HepG2 (cell line): Measurements from ENCODE around the gene WNT7A. TPM values are rescaled to one million over a fixed set of nuclear protein-coding genes. Genes with fewer than 3 reads are reported as not detected.

ENCODE experiments used
- ATAC-seq: fragments of 200-7000 bp; cut with Tn5 transposase; 3 replicates; pipeline ENCODE4 v1.9.1; 2020; ENCODE audit warnings: mild to moderate bottlenecking, moderate library complexity
- BruUV-seq: library from RNA; stranded (reverse); fragments of 400-500 nt; replicated peaks from 2 replicates; lab custom pipeline; 2021; lab: Mats Ljungman, UMichigan
- CTCF ChIA-PET: fragments of 300-600 bp; formaldehyde crosslinking; extraction: SDS; loops from one replicate; lab custom pipeline; 2021; ENCODE audit warnings: low total read pairs, inconsistent platforms, low intra/inter-chr PET ratio; lab: Yijun Ruan, JAX
- POLR2A ChIA-PET: fragments of 350-600 bp; sonication (Branson Sonifier 250); formaldehyde crosslinking; loops from one replicate; lab custom pipeline; 2020; ENCODE audit warnings: antibody characterized with exemption, inconsistent platforms; lab: Yijun Ruan, JAX
- DNase-seq: peaks from one replicate; pipeline ENCODE4 v3.0.0-alpha.2; 2015; ENCODE audit warnings: low spot score
- FAIRE-seq: peaks from 3 replicates; lab custom pipeline; 2011; peaks lifted over from hg19 to GRCh38; lab: Jason Lieb, UNC
- H2AFZ ChIP-seq: one replicate; pipeline ENCODE4 v1.6.1; 2011; ENCODE audit warnings: low read length, inconsistent platforms
- H3K27ac ChIP-seq: fragments of 300-600 bp; 3 replicates; pipeline ENCODE4 v1.8.0; 2011; ENCODE audit warnings: mixed run types, mild to moderate bottlenecking, mixed read lengths, low read length, inconsistent platforms; ENCODE audit not compliant: insufficient read depth; ENCODE audit errors: extremely low read length
- H3K27me3 ChIP-seq, 2 experiments: fragments of 200-600 bp in 1 of 2; 2 replicates in 1 of 2; 3 replicates in 1 of 2; pipeline versions ENCODE4 v1.6.0 to v1.8.0; 2011; ENCODE audit warnings: low read length in 2 of 2, mild to moderate bottlenecking in 2 of 2, moderate library complexity in 2 of 2, inconsistent platforms in 1 of 2; ENCODE audit not compliant: insufficient read depth in 2 of 2, control insufficient read depth in 1 of 2
- H3K36me3 ChIP-seq, 2 experiments: fragments of 200-600 bp in 1 of 2; replicated peaks in 1 of 2; 2 replicates in 1 of 2; 3 replicates in 1 of 2; pipeline versions ENCODE4 v1.5.1 to v1.8.0; 2011; ENCODE audit warnings: low read length in 2 of 2, inconsistent platforms in 1 of 2; ENCODE audit not compliant: insufficient read depth in 2 of 2, control insufficient read depth in 1 of 2
- H3K4me1 ChIP-seq: 2 replicates; pipeline ENCODE4 v1.5.1; 2012; ENCODE audit warnings: low read length, inconsistent platforms; ENCODE audit not compliant: insufficient read depth
- H3K4me2 ChIP-seq: 2 replicates; pipeline ENCODE4 v1.6.0; 2011; ENCODE audit warnings: low read depth, low read length, inconsistent platforms
- H3K4me3 ChIP-seq, 3 experiments: fragments of 200-600 bp in 1 of 3; sonication (generic), shearing (Covaris generic) in 1 of 3; replicated peaks in 1 of 3; 2 replicates each; pipeline ENCODE4 v1.5.1; 2011 to 2016; ENCODE audit warnings: low read length in 3 of 3, inconsistent platforms in 2 of 3, low read depth in 2 of 3, mild to moderate bottlenecking in 2 of 3, control low read depth in 1 of 3, mixed read lengths in 1 of 3; ENCODE audit not compliant: insufficient read depth in 1 of 3
- H3K79me2 ChIP-seq: one replicate; pipeline ENCODE4 v1.6.1; 2011; ENCODE audit warnings: low read length, inconsistent platforms; ENCODE audit not compliant: insufficient read depth
- H3K9ac ChIP-seq: 2 replicates; pipeline ENCODE4 v1.6.0; 2011; ENCODE audit warnings: mild to moderate bottlenecking, low read depth, low read length, inconsistent platforms; ENCODE audit not compliant: insufficient read depth
- H3K9me3 ChIP-seq: 2 replicates; pipeline ENCODE4 v1.5.1; 2012; ENCODE audit warnings: mild to moderate bottlenecking, low read length
- H4K20me1 ChIP-seq: 2 replicates; pipeline ENCODE4 v1.6.0; 2011; ENCODE audit warnings: inconsistent platforms, mild to moderate bottlenecking, low read length, moderate library complexity; ENCODE audit not compliant: insufficient read depth
- ARNTL ChIP-seq: sonication (generic); formaldehyde crosslinking; IDR thresholded peaks from 2 replicates; pipeline ENCODE4 v1.4.0; 2020; ENCODE audit warnings: mild to moderate bottlenecking, missing genetic modification reagents
- MED1 ChIP-seq: sonication (generic); formaldehyde crosslinking; IDR thresholded peaks from 2 replicates; pipeline ENCODE4 v1.4.0; 2020; ENCODE audit warnings: missing genetic modification reagents
- MIER2 ChIP-seq: IDR thresholded peaks from 2 replicates; pipeline ENCODE4 v1.6.1; 2016; ENCODE audit warnings: missing biosample characterization, missing genetic modification reagents
- SMAD1 ChIP-seq: sonication (generic); formaldehyde crosslinking; IDR thresholded peaks from 2 replicates; pipeline ENCODE4 v1.4.0; 2020; ENCODE audit warnings: missing genetic modification reagents, low read depth, mild to moderate bottlenecking, borderline replicate concordance
- ZNF607 ChIP-seq: sonication (generic); formaldehyde crosslinking; IDR thresholded peaks from 2 replicates; pipeline ENCODE4 v1.5.1; 2020; ENCODE audit warnings: missing genetic modification reagents, mild to moderate bottlenecking, borderline replicate concordance
- ZNF781 ChIP-seq: sonication (generic); formaldehyde crosslinking; IDR thresholded peaks from 2 replicates; pipeline ENCODE4 v1.5.1; 2020; ENCODE audit warnings: borderline replicate concordance, mild to moderate bottlenecking, missing genetic modification reagents; ENCODE audit errors: not compliant biosample characterization
- WGBS: methylation state at CpG from one replicate; pipeline ENCODE4 v1.1.6; 2017; ENCODE audit warnings: low lambda C conversion rate; 5-methylcytosine and 5-hydroxymethylcytosine counted together
- in situ Hi-C: cut with HindIII; loops from 2 replicates; pipeline ENCODE4 v1.10.0; 2017; ENCODE audit warnings: low pct_unique_long_range_greater_than_20kb; ENCODE audit not compliant: extremely low pct_ligation_motif_present
- intact Hi-C: fragments of 100-400 bp; cut with micrococcal nuclease; formaldehyde crosslinking; loops from one replicate; pipeline ENCODE4 v1.10.0; 2022; ENCODE audit not compliant: unreplicated experiment
- polyA plus RNA-seq, 8 experiments: library from polyadenylated mRNA; depleted of rRNA in 3 of 8; stranded (reverse) in 7 of 8; unstranded in 1 of 8; fragments of >200 nt; fragmentation: Illumina TruSeq in 4 of 8; extraction: Trizol in 4 of 8; gene quantifications; 2 replicates each; pipeline versions ENCODE4 v1.2.1 to v1.2.3, GENCODE V29; 2011 to 2016; ENCODE audit warnings: low read depth in 4 of 8, missing spikeins in 1 of 8, mixed read lengths in 1 of 8; ENCODE audit not compliant: insufficient read depth in 1 of 8
- total RNA-seq, 5 experiments: library from RNA; depleted of rRNA; stranded (reverse); fragments of >200 nt; fragmentation: Illumina TruSeq; extraction: Trizol; gene quantifications; 2 replicates each; pipeline ENCODE4 v1.2.3, GENCODE V29; 2016; ENCODE audit warnings: low read depth in 1 of 5
- TF ChIP-seq, protein P1 (sequence below): sonication (generic); formaldehyde crosslinking; IDR thresholded peaks from 2 replicates; pipeline ENCODE4 v1.8.0; 2022; ENCODE audit warnings: mild to moderate bottlenecking, missing genetic modification reagents, moderate library complexity

WNT7A gene
- total and polyA plus RNA-seq, 2 of the 13 experiments (the other 11 are each of a cell fraction or from before 2014, with no cell fraction given) = not detected

DNA sequence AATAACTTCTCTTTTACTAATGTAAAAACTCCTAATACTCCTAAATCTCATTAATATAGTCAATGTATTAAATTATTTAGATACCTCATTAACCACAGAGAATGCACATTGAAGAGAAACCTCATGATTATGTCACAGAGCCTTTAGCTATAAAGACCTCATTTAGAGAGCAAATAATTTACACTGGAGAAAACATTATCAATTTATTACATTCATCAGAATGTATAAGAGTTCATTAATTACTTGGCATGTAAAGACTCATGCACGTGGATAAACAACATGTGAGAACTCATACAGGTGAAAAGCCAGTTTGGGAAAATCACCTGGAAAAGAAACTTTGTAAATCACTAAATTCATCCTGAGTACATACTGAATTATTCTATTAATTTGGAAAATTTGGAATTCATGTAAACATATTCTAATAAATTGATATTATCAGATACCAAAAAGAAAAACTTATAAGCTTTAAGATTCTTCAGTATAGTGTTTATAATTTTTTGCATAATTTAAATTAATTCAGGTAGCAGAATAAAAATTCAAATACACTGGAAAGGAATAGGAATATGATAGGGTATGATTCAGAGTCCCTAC is 22.9 kb upstream of the WNT7A start (continued):
- TF ChIP-seq SMAD1 (CRISPR knock-in tag) = no peak
- no peak for TF ChIP-seq ZNF607 (CRISPR knock-in tag)
- no peak for TF ChIP-seq ARNTL (CRISPR knock-in tag)

DNA sequence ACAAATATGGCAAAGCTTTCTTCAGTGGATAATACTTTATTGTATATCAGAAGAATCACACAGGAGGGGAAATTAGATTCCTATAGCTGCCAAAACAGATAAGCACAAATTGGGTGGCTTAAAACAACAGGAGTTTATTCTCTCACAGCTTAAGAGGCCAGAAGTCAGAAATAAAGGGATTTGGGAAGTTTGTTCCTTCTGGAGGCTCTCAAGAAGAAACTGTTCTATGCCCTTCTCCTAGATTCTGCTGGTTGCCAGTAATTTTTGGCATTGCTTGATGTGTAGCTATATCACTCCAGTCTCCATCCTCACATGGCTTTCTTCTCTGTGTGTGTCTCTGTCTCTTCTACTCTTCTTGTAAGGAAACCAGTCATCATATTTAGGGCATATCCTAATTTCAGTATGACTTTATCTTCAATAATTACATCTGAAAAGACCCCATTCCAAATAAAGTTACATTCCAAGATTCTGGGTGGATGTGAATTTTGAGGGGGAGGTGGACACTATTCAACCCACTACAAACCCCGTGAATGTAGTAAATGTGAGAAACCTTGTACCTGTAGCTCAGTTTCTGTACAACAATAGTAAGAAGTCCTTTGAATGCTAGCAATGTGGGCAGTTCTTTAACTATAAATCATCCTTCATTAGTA is 22.2 kb upstream of the WNT7A start:
- TF ChIP-seq, protein P1, sequence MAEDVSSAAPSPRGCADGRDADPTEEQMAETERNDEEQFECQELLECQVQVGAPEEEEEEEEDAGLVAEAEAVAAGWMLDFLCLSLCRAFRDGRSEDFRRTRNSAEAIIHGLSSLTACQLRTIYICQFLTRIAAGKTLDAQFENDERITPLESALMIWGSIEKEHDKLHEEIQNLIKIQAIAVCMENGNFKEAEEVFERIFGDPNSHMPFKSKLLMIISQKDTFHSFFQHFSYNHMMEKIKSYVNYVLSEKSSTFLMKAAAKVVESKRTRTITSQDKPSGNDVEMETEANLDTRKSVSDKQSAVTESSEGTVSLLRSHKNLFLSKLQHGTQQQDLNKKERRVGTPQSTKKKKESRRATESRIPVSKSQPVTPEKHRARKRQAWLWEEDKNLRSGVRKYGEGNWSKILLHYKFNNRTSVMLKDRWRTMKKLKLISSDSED (CRISPR knock-in tag) = no peak
- TF ChIP-seq MED1 = no peak
- TF ChIP-seq MIER2 (CRISPR knock-in tag) = no peak
- TF ChIP-seq ZNF781 (CRISPR knock-in tag) = no peak
- H3K9ac ChIP-seq = no peak overlapping the region
- 5% methylated on average over 1 of the region's 1 CpG for WGBS
- H2AFZ ChIP-seq = no peak overlapping the region
- H3K9me3 ChIP-seq = peaks cover 66% of the 10 kb centered on the region
- H3K4me2 ChIP-seq = no peak overlapping the region
- intact Hi-C loops (no loop called here), in situ Hi-C loops (no loop called here)
- DNase-seq (no peak), ATAC-seq (no peak), FAIRE-seq (no peak)
- no TSS peak for BruUV-seq
- no peaks in the 10 kb centered on the region for H3K79me2 ChIP-seq
- H3K36me3 ChIP-seq = no peaks in the 10 kb centered on the region
- H3K4me1 ChIP-seq = no peaks in the 10 kb centered on the region
- no peaks in the 10 kb centered on the region for H4K20me1 ChIP-seq
- no peak overlapping the region for H3K4me3 ChIP-seq
- CTCF ChIA-PET = no interaction called here
- H3K27ac ChIP-seq = no peak overlapping the region
- POLR2A ChIA-PET = no interaction called here
- no peaks in the 10 kb centered on the region for H3K27me3 ChIP-seq
